HG03039 (cell line): ENCODE measurements around the gene SETD5.

ENCODE experiments used
- ATAC-seq: cut with Tn5 transposase; IDR thresholded peaks from one replicate; pipeline ENCODE4 v1.9.1; 2021; ENCODE audit warnings: mild to moderate bottlenecking, moderate library complexity; ENCODE audit not compliant: unreplicated experiment

SETD5 gene

GRCh38 chr3:9386501-9387321 is 10.7 kb upstream of the SETD5 start:
- ATAC-seq, result no peak

GRCh38 chr3:9387322-9387655 is 10.1 kb upstream of the SETD5 start:
- ATAC-seq, result no peak

- no peak for ATAC-seq
Observed at GRCh38 chr3:9388142-9388541, 9.3 kb upstream of the SETD5 start.

GRCh38 chr3:9388562-9389272 is 8.7 kb upstream of the SETD5 start:
- no peak for ATAC-seq

- no peak for ATAC-seq
Observed at GRCh38 chr3:9390265-9390888, 7.0 kb upstream of the SETD5 start.

GRCh38 chr3:9392041-9392440 is 5.4 kb upstream of the SETD5 start:
- no peak for ATAC-seq

GRCh38 chr3:9395570-9396300 is 1.7 kb upstream of the SETD5 start:
- ATAC-seq, result no peak

GRCh38 chr3:9396301-9396631 is 1.1 kb upstream of the SETD5 start:
- peak; percentile 26 for ATAC-seq

- ATAC-seq, result peak; percentile 59
Observed at GRCh38 chr3:9396632-9397331, 633 bp upstream of the SETD5 start.

GRCh38 chr3:9397906-9398699 is 688 bp downstream of the SETD5 start:
- ATAC-seq, result no peak

- ATAC-seq, result no peak
Observed at GRCh38 chr3:9398700-9399336, 1.4 kb downstream of the SETD5 start.

- no peak for ATAC-seq
Observed at GRCh38 chr3:9399337-9399703, 1.9 kb downstream of the SETD5 start.

- no peak for ATAC-seq
Observed at GRCh38 chr3:9399746-9400145, 2.3 kb downstream of the SETD5 start.

- no peak for ATAC-seq
Observed at GRCh38 chr3:9400616-9401015, 3.2 kb downstream of the SETD5 start.

- ATAC-seq, result no peak
Observed at GRCh38 chr3:9401986-9402385, 4.6 kb downstream of the SETD5 start.

- no peak for ATAC-seq
Observed at GRCh38 chr3:9402410-9403228, 5.2 kb downstream of the SETD5 start.

- no peak for ATAC-seq
Observed at GRCh38 chr3:9403463-9403862, 6.0 kb downstream of the SETD5 start.

GRCh38 chr3:9404680-9405079 is 7.3 kb downstream of the SETD5 start:
- ATAC-seq, result no peak

- ATAC-seq, result no peak
Observed at GRCh38 chr3:9405756-9406155, 8.3 kb downstream of the SETD5 start.
